DOHH2 (cell line): Measurements from ENCODE around the gene SAMSN1.

Experiments used
- H3F3A ChIP-seq: fragments of 200-600 bp; sonication (generic), shearing (Covaris generic); 2 replicates; pipeline ENCODE4 v1.6.0; 2016; ENCODE audit warnings: antibody characterized with exemption, mild to moderate bottlenecking; ENCODE audit not compliant: control insufficient read depth, insufficient read depth
- H3K27ac ChIP-seq: fragments of 200-600 bp; sonication (generic); 2 replicates; pipeline ENCODE4 v1.5.1; 2014; ENCODE audit warnings: low read depth, mild to moderate bottlenecking, low read length, moderate library complexity
- H3K27me3 ChIP-seq: fragments of 200-600 bp; sonication (generic); 2 replicates; pipeline ENCODE4 v1.6.1; 2014; ENCODE audit warnings: mild to moderate bottlenecking, low read length, mixed read lengths; ENCODE audit not compliant: control insufficient read depth
- H3K36me3 ChIP-seq: fragments of 200-600 bp; sonication (generic); 2 replicates; pipeline ENCODE4 v1.6.1; 2014; ENCODE audit warnings: mild to moderate bottlenecking, low read length, moderate library complexity, mixed read lengths; ENCODE audit not compliant: control insufficient read depth
- H3K4me1 ChIP-seq: fragments of 200-600 bp; sonication (generic); 2 replicates; pipeline ENCODE4 v1.6.1; 2014; ENCODE audit warnings: mild to moderate bottlenecking, low read length, mixed read lengths; ENCODE audit not compliant: control insufficient read depth
- H3K4me2 ChIP-seq: fragments of 200-600 bp; sonication (generic); 2 replicates; pipeline ENCODE4 v1.6.0; 2014; ENCODE audit warnings: mild to moderate bottlenecking, low read length, moderate library complexity
- H3K4me3 ChIP-seq: fragments of 200-600 bp; sonication (generic); 2 replicates; pipeline ENCODE4 v1.5.1; 2014; ENCODE audit warnings: mild to moderate bottlenecking, low read length, mixed read lengths
- H3K79me2 ChIP-seq: fragments of 200-600 bp; sonication (generic); 2 replicates; pipeline ENCODE4 v1.6.1; 2014; ENCODE audit warnings: mild to moderate bottlenecking, low read length, mixed read lengths; ENCODE audit not compliant: control insufficient read depth
- H3K9me2 ChIP-seq: fragments of 200-600 bp; sonication (generic); replicated peaks from 2 replicates; pipeline ENCODE4 v1.6.1; 2014; ENCODE audit warnings: mild to moderate bottlenecking, low read length, mixed read lengths; ENCODE audit not compliant: control insufficient read depth
- H3K9me3 ChIP-seq: fragments of 200-600 bp; sonication (generic); 2 replicates; pipeline ENCODE4 v1.6.1; 2014; ENCODE audit warnings: antibody characterized with exemption, low read length, mixed read lengths; ENCODE audit not compliant: control insufficient read depth, insufficient read depth
- H4K20me1 ChIP-seq: fragments of 200-600 bp; sonication (generic); 2 replicates; pipeline ENCODE4 v1.6.0; 2014; ENCODE audit warnings: low read depth, mild to moderate bottlenecking, antibody characterized with exemption, low read length, moderate library complexity; ENCODE audit not compliant: control insufficient read depth, insufficient read depth
- EZH2phosphoT487 ChIP-seq: fragments of 200-600 bp; sonication (generic); IDR thresholded peaks from 2 replicates; pipeline ENCODE4 v1.6.1; 2017; ENCODE audit warnings: borderline replicate concordance, mild to moderate bottlenecking, antibody characterized with exemption, low read length, moderate library complexity, mixed read lengths
- TF ChIP-seq, protein P1 (sequence below): fragments of 200-600 bp; sonication (generic); IDR thresholded peaks from one replicate; pipeline ENCODE4 v1.5.1; 2014; ENCODE audit warnings: antibody characterized with exemption, mild to moderate bottlenecking, low read depth, low read length; ENCODE audit not compliant: poor library complexity, severe bottlenecking

The SAMSN1 gene

DNA sequence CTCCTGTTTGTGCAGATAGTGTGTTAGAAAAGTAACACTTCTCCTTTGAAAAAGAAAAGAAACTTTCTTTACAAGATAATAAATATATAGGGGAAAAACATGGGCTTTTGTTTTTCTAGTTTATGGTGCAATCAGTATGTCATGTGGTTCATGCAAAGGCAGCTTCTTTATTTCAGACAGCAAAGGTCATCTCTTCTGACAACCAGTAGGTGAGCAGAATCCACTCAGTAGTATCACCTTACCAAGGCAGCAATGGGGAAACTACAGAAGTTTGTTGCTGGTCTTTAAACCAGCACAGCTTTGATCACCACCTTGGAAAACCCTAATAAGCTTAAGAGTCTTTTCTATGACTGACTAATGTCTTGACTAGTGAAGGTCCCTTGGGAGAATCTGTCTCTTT, 13.0 kb upstream of the SAMSN1 start:
- H3K27ac ChIP-seq, result no peak overlapping the region
- no peaks in the 10 kb centered on the region for H3K9me2 ChIP-seq
- H3K4me3 ChIP-seq, result no peak overlapping the region
- peaks cover 26% of the 10 kb centered on the region for H3K4me1 ChIP-seq
- H4K20me1 ChIP-seq, result no peaks in the 10 kb centered on the region
- TF ChIP-seq, protein P1, sequence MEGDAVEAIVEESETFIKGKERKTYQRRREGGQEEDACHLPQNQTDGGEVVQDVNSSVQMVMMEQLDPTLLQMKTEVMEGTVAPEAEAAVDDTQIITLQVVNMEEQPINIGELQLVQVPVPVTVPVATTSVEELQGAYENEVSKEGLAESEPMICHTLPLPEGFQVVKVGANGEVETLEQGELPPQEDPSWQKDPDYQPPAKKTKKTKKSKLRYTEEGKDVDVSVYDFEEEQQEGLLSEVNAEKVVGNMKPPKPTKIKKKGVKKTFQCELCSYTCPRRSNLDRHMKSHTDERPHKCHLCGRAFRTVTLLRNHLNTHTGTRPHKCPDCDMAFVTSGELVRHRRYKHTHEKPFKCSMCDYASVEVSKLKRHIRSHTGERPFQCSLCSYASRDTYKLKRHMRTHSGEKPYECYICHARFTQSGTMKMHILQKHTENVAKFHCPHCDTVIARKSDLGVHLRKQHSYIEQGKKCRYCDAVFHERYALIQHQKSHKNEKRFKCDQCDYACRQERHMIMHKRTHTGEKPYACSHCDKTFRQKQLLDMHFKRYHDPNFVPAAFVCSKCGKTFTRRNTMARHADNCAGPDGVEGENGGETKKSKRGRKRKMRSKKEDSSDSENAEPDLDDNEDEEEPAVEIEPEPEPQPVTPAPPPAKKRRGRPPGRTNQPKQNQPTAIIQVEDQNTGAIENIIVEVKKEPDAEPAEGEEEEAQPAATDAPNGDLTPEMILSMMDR, result no peak
- no peak for TF ChIP-seq EZH2phosphoT487
- peaks cover 7% of the 10 kb centered on the region; the same call in 1 of the 2 replicates for H3K9me3 ChIP-seq
- H3K36me3 ChIP-seq, result no peaks in the 10 kb centered on the region
- H3K4me2 ChIP-seq, result no peak overlapping the region
- no peaks in the 10 kb centered on the region for H3F3A ChIP-seq
- H3K27me3 ChIP-seq, result no peaks in the 10 kb centered on the region
- H3K79me2 ChIP-seq, result no peaks in the 10 kb centered on the region

DNA sequence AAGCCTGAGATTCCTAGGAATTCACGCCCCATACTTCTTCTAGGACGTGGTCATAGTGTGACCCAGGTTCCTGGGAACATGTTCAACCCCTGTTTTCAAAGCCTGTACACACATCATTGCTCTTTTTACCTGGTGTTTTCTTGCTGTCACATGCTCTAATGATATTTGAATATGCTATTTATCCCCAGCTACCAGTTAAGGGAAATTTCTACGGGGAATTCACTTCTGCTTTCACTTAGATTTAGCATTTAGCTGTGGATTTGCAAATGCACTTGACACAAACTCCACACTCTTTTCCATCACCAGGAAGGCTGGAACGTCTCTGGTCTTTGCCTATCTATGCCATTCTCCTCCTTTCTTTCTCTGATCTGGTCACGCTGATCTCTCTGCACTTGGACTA, 11.3 kb upstream of the SAMSN1 start:
- H3K27ac ChIP-seq, result no peak overlapping the region
- H3K4me2 ChIP-seq, result peak overlapping the region; percentile 14; the same call in 1 of the 2 replicates
- no peaks in the 10 kb centered on the region for H3K9me2 ChIP-seq
- peaks cover 26% of the 10 kb centered on the region for H3K4me1 ChIP-seq
- no peaks in the 10 kb centered on the region for H3K27me3 ChIP-seq
- no peaks in the 10 kb centered on the region for H3F3A ChIP-seq
- H4K20me1 ChIP-seq, result no peaks in the 10 kb centered on the region
- no peak overlapping the region for H3K4me3 ChIP-seq
- H3K9me3 ChIP-seq, result peaks cover 7% of the 10 kb centered on the region; the same call in 1 of the 2 replicates
- TF ChIP-seq, protein P1, result no peak
- no peak for TF ChIP-seq EZH2phosphoT487
- H3K36me3 ChIP-seq, result no peaks in the 10 kb centered on the region
- no peaks in the 10 kb centered on the region for H3K79me2 ChIP-seq

DNA sequence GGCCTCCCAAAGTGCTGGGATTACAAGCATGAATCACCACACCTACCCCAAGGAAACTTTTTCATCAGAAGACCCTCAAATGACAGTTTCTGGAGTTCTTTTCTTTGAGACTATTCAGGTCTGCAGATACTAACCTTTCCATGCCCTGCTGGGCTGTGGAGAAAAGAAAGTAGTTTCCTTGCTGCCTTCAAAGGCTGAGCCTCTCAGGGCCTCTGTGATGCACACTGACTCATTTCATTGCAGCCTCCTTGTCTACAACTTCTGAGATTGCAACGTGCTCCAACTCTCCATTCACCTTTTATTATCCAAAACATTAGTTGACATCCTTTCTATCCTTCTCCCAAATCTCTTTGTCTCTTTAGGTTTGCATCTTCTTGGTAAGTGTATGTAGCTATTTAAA, 8.8 kb upstream of the SAMSN1 start:
- no peaks in the 10 kb centered on the region for H3K9me2 ChIP-seq
- no peak overlapping the region for H3K4me2 ChIP-seq
- no peaks in the 10 kb centered on the region for H4K20me1 ChIP-seq
- no peaks in the 10 kb centered on the region for H3F3A ChIP-seq
- H3K27ac ChIP-seq, result no peak overlapping the region
- peaks cover 31% of the 10 kb centered on the region for H3K4me1 ChIP-seq
- H3K4me3 ChIP-seq, result no peak overlapping the region
- TF ChIP-seq EZH2phosphoT487, result no peak
- TF ChIP-seq, protein P1, result no peak
- no peaks in the 10 kb centered on the region for H3K27me3 ChIP-seq
- H3K79me2 ChIP-seq, result no peaks in the 10 kb centered on the region
- no peaks in the 10 kb centered on the region for H3K9me3 ChIP-seq
- H3K36me3 ChIP-seq, result no peaks in the 10 kb centered on the region
